Thoracic aorta (tissue), 2 donors: ENCODE data around the gene MYCBP2. TPM values are rescaled to one million over a fixed set of nuclear protein-coding genes. Genes with fewer than 3 reads are reported as not detected.

Experiments used
- ATAC-seq: fragments of 150-250 bp; one replicate; pipeline ENCODE4 v1.8.0; 2017; ENCODE audit warnings: low read depth; ENCODE audit not compliant: insufficient number of reproducible peaks, low FRiP score
- DNase-seq: peaks from one replicate; pipeline ENCODE4 v3.0.0-alpha.2; 2020; ENCODE audit warnings: low spot score
- H3K27ac ChIP-seq, 2 donors: fragments of 200-600 bp; sonication (generic); 1 replicate in 1 of 2; 2 replicates in 1 of 2; pipeline ENCODE4 v1.5.1; 2016; ENCODE audit warnings: mild to moderate bottlenecking in 2 of 2, moderate library complexity in 2 of 2
- H3K27me3 ChIP-seq: fragments of 200-600 bp; sonication (generic); replicated peaks from 2 replicates; pipeline ENCODE4 v1.6.0; 2016; ENCODE audit warnings: mild to moderate bottlenecking; ENCODE audit not compliant: insufficient read depth
- H3K36me3 ChIP-seq: fragments of 200-600 bp; sonication (generic); one replicate; pipeline ENCODE4 v1.5.1; 2016
- H3K4me1 ChIP-seq, 2 donors: fragments of 200-600 bp; sonication (generic); 1 replicate in 1 of 2; 2 replicates in 1 of 2; pipeline versions ENCODE4 v1.5.1 to v1.6.0; 2016; ENCODE audit warnings: low read depth in 2 of 2, mild to moderate bottlenecking in 1 of 2; ENCODE audit not compliant: control insufficient read depth in 1 of 2
- H3K4me3 ChIP-seq: fragments of 200-600 bp; sonication (generic); 2 replicates; pipeline ENCODE4 v1.5.1; 2016; ENCODE audit warnings: mild to moderate bottlenecking
- H3K9me3 ChIP-seq: fragments of 200-600 bp; sonication (generic); 2 replicates; pipeline ENCODE4 v1.5.1; 2016
- total RNA-seq, 2 donors: library from RNA; depleted of rRNA; stranded (reverse); fragments of >200 nt; gene quantifications; one replicate each; pipeline versions ENCODE4 v1.1.0 to v1.2.3, GENCODE V29; 2016
- TF ChIP-seq, protein P1 (sequence below): fragments of 200-600 bp; sonication (generic); IDR thresholded peaks from one replicate; pipeline ENCODE4 v1.5.1; 2019; ENCODE audit warnings: antibody characterized with exemption

The MYCBP2 gene
- total RNA-seq, 2 donors from 2014 or later, result 135 to 139 TPM

DNA sequence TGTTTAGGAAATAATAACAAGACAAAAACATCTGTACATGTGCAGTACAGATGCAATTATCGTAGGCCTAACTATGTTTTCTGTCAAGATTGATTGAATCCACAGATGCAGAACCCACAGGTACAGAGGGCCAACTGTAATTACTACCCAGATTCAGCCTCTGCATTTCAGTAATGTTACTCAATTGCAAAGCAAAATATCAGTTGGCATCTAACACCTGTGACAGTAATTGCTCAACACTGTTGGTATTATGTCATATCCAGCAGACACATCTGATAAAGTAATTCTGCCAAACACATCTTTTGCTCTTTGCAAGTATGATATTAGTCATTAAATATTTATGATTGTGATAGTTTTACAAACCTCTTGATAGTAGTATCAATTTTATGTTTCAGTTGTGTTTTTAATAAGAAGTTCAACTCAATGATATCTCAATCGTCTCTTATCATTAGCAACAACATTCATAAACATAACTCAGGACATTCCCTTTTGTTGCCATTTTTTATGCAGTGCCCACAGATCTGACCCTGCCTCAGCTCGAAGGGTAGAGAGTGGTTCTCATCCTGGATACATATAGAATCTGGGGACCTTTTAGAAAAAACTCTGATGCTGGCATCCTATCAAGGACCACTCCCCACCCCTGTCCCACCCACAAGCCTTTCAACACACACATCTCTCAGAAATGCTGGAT is 104.7 kb downstream of the MYCBP2 start:
- Histone ChIP-seq H3K36me3 (no peaks in the 10 kb centered on the region), H3K4me3 (no peak overlapping the region), H3K4me1 (no peaks in the 10 kb centered on the region), H3K9me3 (no peaks in the 10 kb centered on the region), H3K27ac (no peak overlapping the region), H3K27me3 (no peaks in the 10 kb centered on the region)
- TF ChIP-seq, protein P1, sequence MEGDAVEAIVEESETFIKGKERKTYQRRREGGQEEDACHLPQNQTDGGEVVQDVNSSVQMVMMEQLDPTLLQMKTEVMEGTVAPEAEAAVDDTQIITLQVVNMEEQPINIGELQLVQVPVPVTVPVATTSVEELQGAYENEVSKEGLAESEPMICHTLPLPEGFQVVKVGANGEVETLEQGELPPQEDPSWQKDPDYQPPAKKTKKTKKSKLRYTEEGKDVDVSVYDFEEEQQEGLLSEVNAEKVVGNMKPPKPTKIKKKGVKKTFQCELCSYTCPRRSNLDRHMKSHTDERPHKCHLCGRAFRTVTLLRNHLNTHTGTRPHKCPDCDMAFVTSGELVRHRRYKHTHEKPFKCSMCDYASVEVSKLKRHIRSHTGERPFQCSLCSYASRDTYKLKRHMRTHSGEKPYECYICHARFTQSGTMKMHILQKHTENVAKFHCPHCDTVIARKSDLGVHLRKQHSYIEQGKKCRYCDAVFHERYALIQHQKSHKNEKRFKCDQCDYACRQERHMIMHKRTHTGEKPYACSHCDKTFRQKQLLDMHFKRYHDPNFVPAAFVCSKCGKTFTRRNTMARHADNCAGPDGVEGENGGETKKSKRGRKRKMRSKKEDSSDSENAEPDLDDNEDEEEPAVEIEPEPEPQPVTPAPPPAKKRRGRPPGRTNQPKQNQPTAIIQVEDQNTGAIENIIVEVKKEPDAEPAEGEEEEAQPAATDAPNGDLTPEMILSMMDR, result no peak
- DNase-seq, result no peak
- no peak for ATAC-seq

DNA sequence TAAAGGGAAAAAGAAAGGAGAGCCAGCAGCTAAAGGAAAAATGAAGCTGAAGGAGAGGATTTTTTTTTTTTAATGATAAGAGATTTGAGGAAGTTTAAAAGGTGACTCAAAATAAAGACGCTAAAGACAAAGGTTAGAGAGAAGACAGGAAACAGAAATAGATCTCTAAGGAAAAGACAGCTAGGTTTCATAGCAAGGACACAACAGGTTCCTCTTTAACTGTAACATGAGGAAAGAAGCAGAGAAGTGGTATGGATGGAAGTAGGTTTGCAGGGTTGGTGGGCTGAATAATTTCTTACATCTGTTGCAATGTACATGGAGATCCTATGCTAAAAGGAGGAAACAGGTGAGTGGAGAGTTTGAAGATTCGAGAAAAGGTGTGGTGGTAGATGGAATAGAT is 107.5 kb downstream of the MYCBP2 start:
- Histone ChIP-seq H3K27ac (no peak overlapping the region), H3K27me3 (no peaks in the 10 kb centered on the region), H3K36me3 (peaks cover 8% of the 10 kb centered on the region), H3K4me1 (no peaks in the 10 kb centered on the region), H3K9me3 (no peaks in the 10 kb centered on the region), H3K4me3 (no peak overlapping the region)
- ATAC-seq, result no peak
- no peak for DNase-seq
- TF ChIP-seq, protein P1, result no peak

DNA sequence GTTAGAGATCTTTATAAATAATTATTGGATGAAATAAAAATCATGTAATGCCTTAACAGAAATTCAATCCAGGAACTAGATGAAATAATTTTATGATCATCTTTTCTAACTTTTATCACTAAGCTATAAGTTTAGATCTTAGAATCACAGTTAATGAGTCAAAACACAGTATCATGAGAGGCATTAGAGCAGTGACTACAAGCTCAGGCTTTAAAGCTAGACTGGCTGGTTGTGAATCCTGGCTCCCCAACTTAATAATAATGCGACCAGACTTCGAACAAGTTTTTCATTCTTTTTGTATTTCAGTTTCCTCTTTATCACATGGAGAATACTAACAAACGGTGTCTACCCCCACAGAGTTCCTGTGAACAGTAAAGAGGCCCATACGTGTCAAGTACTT is 108.6 kb downstream of the MYCBP2 start:
- Histone ChIP-seq H3K36me3 (peaks cover 13% of the 10 kb centered on the region), H3K9me3 (no peaks in the 10 kb centered on the region), H3K4me1 (no peaks in the 10 kb centered on the region), H3K4me3 (no peak overlapping the region), H3K27me3 (no peaks in the 10 kb centered on the region), H3K27ac (no peak overlapping the region)
- TF ChIP-seq, protein P1, result no peak
- no peak for DNase-seq
- ATAC-seq, result no peak

DNA sequence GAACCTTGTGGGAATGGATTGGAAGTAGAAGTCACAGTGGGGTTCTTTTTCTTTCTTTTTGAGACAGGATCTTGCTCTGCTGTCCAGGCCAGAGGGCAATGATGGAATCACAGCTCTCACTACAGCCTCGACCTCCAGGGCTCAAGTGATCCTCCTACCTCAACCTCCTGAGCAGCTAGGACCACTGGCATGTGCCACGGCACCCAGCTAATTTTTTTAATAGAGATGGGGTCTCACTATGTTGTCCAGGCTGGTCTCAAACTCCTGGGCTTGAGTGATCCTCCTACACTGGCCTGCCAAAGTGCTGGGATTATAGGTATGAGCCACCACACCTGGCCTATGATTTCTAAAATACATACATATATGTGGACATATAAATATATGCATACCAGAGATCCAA is 111.4 kb downstream of the MYCBP2 start:
- H3K4me1 ChIP-seq, result no peaks in the 10 kb centered on the region

DNA sequence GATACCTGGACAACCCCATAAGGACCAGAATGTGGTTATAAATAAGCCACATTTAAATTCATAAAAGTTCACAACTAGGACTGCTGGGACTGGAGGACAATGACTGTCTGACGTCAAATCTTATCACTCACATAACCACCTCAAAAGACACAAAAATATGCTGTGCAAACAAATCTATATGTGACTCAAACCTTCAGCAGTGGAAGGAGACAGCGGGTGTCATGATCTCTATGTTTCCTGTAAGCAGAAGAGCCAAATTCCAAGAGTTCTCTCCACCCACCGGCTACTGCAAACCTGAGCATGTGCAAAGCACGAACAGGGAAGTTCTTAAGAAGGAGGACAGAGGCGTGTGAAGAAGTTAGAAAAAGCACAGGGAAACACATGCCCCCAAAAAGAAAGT is 113.2 kb downstream of the MYCBP2 start:
- TF ChIP-seq, protein P1, result no peak
- Histone ChIP-seq H3K27me3 (no peaks in the 10 kb centered on the region), H3K9me3 (no peaks in the 10 kb centered on the region)

More for the DNA sequence above, 111.4 kb downstream of the MYCBP2 start:
- ATAC-seq (no peak), DNase-seq (no peak)
- TF ChIP-seq, protein P1, result no peak
- Histone ChIP-seq H3K27ac (no peak overlapping the region), H3K36me3 (peaks cover 13% of the 10 kb centered on the region), H3K4me3 (no peak overlapping the region), H3K27me3 (no peaks in the 10 kb centered on the region), H3K9me3 (no peaks in the 10 kb centered on the region)

More for the DNA sequence above, 113.2 kb downstream of the MYCBP2 start:
- ATAC-seq, result no peak
- H3K4me3 ChIP-seq, result no peak overlapping the region
- H3K36me3 ChIP-seq, result peaks cover 17% of the 10 kb centered on the region
- no peak overlapping the region for H3K27ac ChIP-seq
- DNase-seq, result no peak
- no peaks in the 10 kb centered on the region for H3K4me1 ChIP-seq
